Psoas muscle (tissue), 8 donors: ENCODE data around the gene ZNF185. TPM values are rescaled to one million over a fixed set of nuclear protein-coding genes. Genes with fewer than 3 reads are reported as not detected.

Experiments used
- ATAC-seq, 4 donors: fragments of 200-7000 bp; cut with Tn5 transposase; one replicate each; pipeline ENCODE4 v1.9.1; 2020; ENCODE audit warnings: moderate library complexity in 3 of 4, mild to moderate bottlenecking in 2 of 4
- DNase-seq, 2 donors: peaks; one replicate each; pipeline ENCODE4 v3.0.0-alpha.2; 2020
- H3K27ac ChIP-seq: fragments of 200-600 bp; one replicate; pipeline ENCODE4 v1.8.0; 2022
- H3K27me3 ChIP-seq, 3 donors: fragments of 200-600 bp in 1 of 3; one replicate each; pipeline versions ENCODE4 v1.6.1 to v1.8.0; 2013 to 2022; ENCODE audit warnings: low read length in 2 of 3, mild to moderate bottlenecking in 2 of 3, moderate library complexity in 1 of 3; ENCODE audit not compliant: insufficient read depth in 3 of 3
- H3K36me3 ChIP-seq, 2 donors: fragments of 200-600 bp in 1 of 2; one replicate each; pipeline versions ENCODE4 v1.6.1 to v1.8.0; 2013 to 2022; ENCODE audit warnings: low read depth in 1 of 2, mild to moderate bottlenecking in 1 of 2, moderate library complexity in 1 of 2; ENCODE audit not compliant: insufficient read depth in 1 of 2
- H3K4me1 ChIP-seq: fragments of 200-600 bp; one replicate; pipeline ENCODE4 v1.8.0; 2022
- H3K4me3 ChIP-seq: fragments of 200-600 bp; one replicate; pipeline ENCODE4 v1.8.0; 2022; ENCODE audit warnings: mild to moderate bottlenecking
- H3K9me3 ChIP-seq: fragments of 200-600 bp; one replicate; pipeline ENCODE4 v1.8.0; 2022
- CTCF ChIP-seq: fragments of 200-600 bp; IDR thresholded peaks from one replicate; pipeline ENCODE4 v1.8.0; 2022; ENCODE audit warnings: antibody characterized with exemption
- WGBS, 3 donors: extraction: QIAGEN DNeasy Blood & Tissue Kit; methylation state at CpG; one replicate each; pipeline versions ENCODE4 v1.1.6 to v1.1.7; 2013; 5-methylcytosine and 5-hydroxymethylcytosine counted together
- intact Hi-C, 2 donors: fragments of 100-400 bp; cut with DNase I; formaldehyde crosslinking; loops; one replicate each; pipeline versions ENCODE4 v1.11.0 to v1.14.2; 2022
- long read RNA-seq, 2 donors: library from polyadenylated mRNA; unstranded; transcript quantifications; one replicate each; pipeline ENCODE4 v2.0.0, GENCODE V29; 2021
- polyA plus RNA-seq, 3 donors: library from polyadenylated mRNA; stranded (reverse); fragments of 200-250 nt; gene quantifications; one replicate each; pipeline ENCODE4 v1.2.3, GENCODE V29; 2013
- total RNA-seq, 4 donors: library from RNA; stranded (reverse); fragmentation: NEBNext Ultra II Directional in 2 of 4; extraction: Animal tissue kit (Norgen Biotek cat#: 25700) in 2 of 4; gene quantifications; one replicate each; pipeline versions ENCODE4 v1.2.1 to v1.2.4, GENCODE V29; 2021 to 2023
- donor health status: healthy with polysubstance abuse.
- donor health status: DM: no; HTN: no; CAD: no; lungs with moderate emphysema.
- donor health status: Bipolar disorder and iron deficiency.
- donor health status: healthy.
- donor health status: DM: yes; HTN: yes; CAD: no.
- donor health status: DM: no; HTN: no; CAD: no.
- donor health status: DM: no; HTN: no; CAD: no.
- donor health status: DM: yes; HTN: yes; CAD: no.

The ZNF185 gene
- total RNA-seq (1 to 10 TPM; 1.3 to 1.5 (median 1.4) TPM), polyA plus RNA-seq (1 to 10 TPM in 1 of 3 donors, under 1 TPM in 2; 0.79 to 1.1 (median 0.79) TPM)
- long read RNA-seq, donor 1, partial matches to known transcripts, result 0 of 1 reads
- long read RNA-seq, donor 1, other reads (novel, unspliced or antisense), result 1 of 1 reads
- long read RNA-seq, donor 2, result 0 reads

DNA sequence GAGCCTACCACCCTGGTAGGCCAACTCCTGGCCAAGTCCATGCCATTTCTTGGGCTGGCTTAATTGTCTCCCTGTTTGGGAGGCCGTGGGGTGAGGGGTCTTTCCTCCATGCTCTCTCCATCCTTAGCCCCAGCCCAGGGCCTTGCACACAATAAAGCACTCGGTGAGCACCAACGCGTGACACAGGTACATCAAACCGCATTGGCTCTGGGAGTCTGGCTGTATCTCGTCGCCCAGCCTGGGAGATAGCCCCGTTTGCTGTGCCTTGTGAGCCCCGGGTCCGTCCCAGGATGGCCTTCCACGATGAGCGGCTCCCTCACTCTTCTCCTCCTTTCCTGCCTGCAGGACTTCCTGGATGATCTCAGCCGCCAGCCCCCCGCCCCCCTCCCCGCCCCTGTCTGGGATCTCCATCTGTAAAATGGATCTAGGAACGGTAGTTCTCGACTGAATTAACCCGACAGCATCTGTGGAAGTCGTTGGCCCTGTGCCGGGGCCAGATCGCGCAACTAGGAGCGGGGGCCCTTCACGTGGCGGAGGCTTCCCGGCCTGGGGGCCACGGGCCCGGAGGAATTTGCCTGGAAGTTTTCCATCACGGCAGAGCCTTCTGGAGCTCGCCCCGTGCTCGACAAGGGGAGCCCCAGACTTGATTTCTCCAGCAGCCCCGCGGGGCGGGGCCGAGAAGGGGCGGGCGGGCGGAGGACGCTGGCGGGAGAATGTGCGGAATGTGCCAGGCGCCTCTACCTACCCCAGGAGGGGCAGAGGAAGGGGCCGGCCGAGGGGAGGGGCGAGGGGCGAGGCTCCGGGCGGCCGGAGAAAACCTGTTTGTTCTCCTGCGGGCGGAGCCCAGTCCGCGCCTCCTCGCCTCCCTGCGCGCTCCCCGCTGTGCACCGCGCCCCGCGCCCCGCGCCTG is at the start of gene ZNF185:
TSS of gene ZNF185 (plus strand) at position 846 of the 910 bp plus-strand sequence. CDS start 16,423 bp downstream, outside the sequence.
- no peaks in the 10 kb centered on the region for H3K9me3 ChIP-seq
- ATAC-seq, result no peak
- H3K36me3 ChIP-seq, result no peaks in the 10 kb centered on the region
- intact Hi-C loops, result no loop called here
- DNase-seq, result no peak
- WGBS, 3 donors, result 12 to 28% (median 25%) methylated on average over 11 to 62 of the region's 64 CpGs
- H3K4me1 ChIP-seq, result no peaks in the 10 kb centered on the region
- no peak within 1 kb of the TSS for H3K27ac ChIP-seq
- peak within 1 kb of the TSS; percentile 39 for H3K4me3 ChIP-seq
- peaks cover 0 to 61% (median 6%) of the 10 kb centered on the region in 3 donors for H3K27me3 ChIP-seq
- no peak for TF ChIP-seq CTCF

- Histone ChIP-seq H3K27ac (no peak overlapping the region), H3K9me3 (no peaks in the 10 kb centered on the region), H3K36me3 (peaks cover 0 to 11% of the 10 kb centered on the region in 2 donors), H3K4me3 (no peak overlapping the region), H3K27me3 (no peaks in the 10 kb centered on the region), H3K4me1 (no peaks in the 10 kb centered on the region)
- ATAC-seq, result no peak
- intact Hi-C loops, result no loop called here
- WGBS, 3 donors, result 45 to 57% (median 49%) methylated on average over 2 of the region's 2 CpGs
- no peak for TF ChIP-seq CTCF
- no peak for DNase-seq
Measured at GRCh38 chrX:152850465-152850864, 47.4 kb upstream of the ZNF185 start.

GRCh38 chrX:152853986-152854385 is 43.9 kb upstream of the ZNF185 start:
- Histone ChIP-seq H3K9me3 (no peaks in the 10 kb centered on the region), H3K36me3 (peaks cover 0 to 10% of the 10 kb centered on the region in 2 donors), H3K27me3 (no peaks in the 10 kb centered on the region), H3K4me3 (no peak overlapping the region), H3K4me1 (no peaks in the 10 kb centered on the region), H3K27ac (no peak overlapping the region)
- intact Hi-C loops, result no loop called here
- DNase-seq (no peak), ATAC-seq (no peak)
- WGBS, 3 donors, result 93 to 99% (median 95%) methylated on average over 7 of the region's 7 CpGs
- no peak for TF ChIP-seq CTCF

GRCh38 chrX:152861116-152861515 is 36.8 kb upstream of the ZNF185 start:
- H3K36me3 ChIP-seq, result peaks cover 0 to 23% of the 10 kb centered on the region in 2 donors
- ATAC-seq, result no peak
- no peak for DNase-seq
- no peaks in the 10 kb centered on the region for H3K4me1 ChIP-seq
- no peak for TF ChIP-seq CTCF
- H3K4me3 ChIP-seq, result no peak overlapping the region
- intact Hi-C loops, result no loop called here
- peaks cover 0 to 4% (median 0%) of the 10 kb centered on the region in 3 donors for H3K27me3 ChIP-seq
- WGBS, 3 donors, result 67 to 78% (median 75%) methylated on average over 3 of the region's 3 CpGs
- H3K9me3 ChIP-seq, result no peaks in the 10 kb centered on the region
- H3K27ac ChIP-seq, result no peak overlapping the region
